ENCODE results near the gene RASGEF1B.
A peak's percentile ranks its signal among the peaks of the same experiment; 100 is the strongest.

GRCh38 chr4:81405900-81406401 is 65.8 kb downstream of the RASGEF1B start:
- TF ChIP-seq CTCF (conservative IDR thresholded peaks at IDR 0.05; ENCODE audit: low read depth, low read length) (peak; percentile 84), EZH2 (IDR thresholded peaks at IDR 0.05; ENCODE audit: low read length, unreplicated experiment) (no peak)

All from PC-3 (cell line).